ENCODE measurements around the gene PALLD. TPM values are rescaled to one million over a fixed set of nuclear protein-coding genes. Genes with fewer than 3 reads are reported as not detected.

Gene PALLD
- total RNA-seq, 4 donors from 2014 or later = 60.2 to 437 (median 118) TPM

- H3K9me3 ChIP-seq = no peaks in the 10 kb centered on the region
- DNase-seq = no peak
- H3K4me1 ChIP-seq = no peaks in the 10 kb centered on the region
- intact Hi-C loops (cut with DNase I) = no loop called here
- H3K36me3 ChIP-seq = no peaks in the 10 kb centered on the region
- peak overlapping the region in 3 of 4 donors; percentile 19 to 62 (median 47) for H3K27ac ChIP-seq
- H3K27me3 ChIP-seq = no peaks in the 10 kb centered on the region
- H3K4me3 ChIP-seq = no peak overlapping the region
- WGBS, 2 donors = 39 to 55% methylated on average over 12 of the region's 12 CpGs
- TF ChIP-seq POLR2A (IDR thresholded peaks at IDR 0.05) = no peak
- TF ChIP-seq, protein P1, sequence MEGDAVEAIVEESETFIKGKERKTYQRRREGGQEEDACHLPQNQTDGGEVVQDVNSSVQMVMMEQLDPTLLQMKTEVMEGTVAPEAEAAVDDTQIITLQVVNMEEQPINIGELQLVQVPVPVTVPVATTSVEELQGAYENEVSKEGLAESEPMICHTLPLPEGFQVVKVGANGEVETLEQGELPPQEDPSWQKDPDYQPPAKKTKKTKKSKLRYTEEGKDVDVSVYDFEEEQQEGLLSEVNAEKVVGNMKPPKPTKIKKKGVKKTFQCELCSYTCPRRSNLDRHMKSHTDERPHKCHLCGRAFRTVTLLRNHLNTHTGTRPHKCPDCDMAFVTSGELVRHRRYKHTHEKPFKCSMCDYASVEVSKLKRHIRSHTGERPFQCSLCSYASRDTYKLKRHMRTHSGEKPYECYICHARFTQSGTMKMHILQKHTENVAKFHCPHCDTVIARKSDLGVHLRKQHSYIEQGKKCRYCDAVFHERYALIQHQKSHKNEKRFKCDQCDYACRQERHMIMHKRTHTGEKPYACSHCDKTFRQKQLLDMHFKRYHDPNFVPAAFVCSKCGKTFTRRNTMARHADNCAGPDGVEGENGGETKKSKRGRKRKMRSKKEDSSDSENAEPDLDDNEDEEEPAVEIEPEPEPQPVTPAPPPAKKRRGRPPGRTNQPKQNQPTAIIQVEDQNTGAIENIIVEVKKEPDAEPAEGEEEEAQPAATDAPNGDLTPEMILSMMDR (IDR thresholded peaks at IDR 0.05) = no peak
Observed at GRCh38 chr4:168751263-168752225, 254.7 kb downstream of the PALLD start.

DNA sequence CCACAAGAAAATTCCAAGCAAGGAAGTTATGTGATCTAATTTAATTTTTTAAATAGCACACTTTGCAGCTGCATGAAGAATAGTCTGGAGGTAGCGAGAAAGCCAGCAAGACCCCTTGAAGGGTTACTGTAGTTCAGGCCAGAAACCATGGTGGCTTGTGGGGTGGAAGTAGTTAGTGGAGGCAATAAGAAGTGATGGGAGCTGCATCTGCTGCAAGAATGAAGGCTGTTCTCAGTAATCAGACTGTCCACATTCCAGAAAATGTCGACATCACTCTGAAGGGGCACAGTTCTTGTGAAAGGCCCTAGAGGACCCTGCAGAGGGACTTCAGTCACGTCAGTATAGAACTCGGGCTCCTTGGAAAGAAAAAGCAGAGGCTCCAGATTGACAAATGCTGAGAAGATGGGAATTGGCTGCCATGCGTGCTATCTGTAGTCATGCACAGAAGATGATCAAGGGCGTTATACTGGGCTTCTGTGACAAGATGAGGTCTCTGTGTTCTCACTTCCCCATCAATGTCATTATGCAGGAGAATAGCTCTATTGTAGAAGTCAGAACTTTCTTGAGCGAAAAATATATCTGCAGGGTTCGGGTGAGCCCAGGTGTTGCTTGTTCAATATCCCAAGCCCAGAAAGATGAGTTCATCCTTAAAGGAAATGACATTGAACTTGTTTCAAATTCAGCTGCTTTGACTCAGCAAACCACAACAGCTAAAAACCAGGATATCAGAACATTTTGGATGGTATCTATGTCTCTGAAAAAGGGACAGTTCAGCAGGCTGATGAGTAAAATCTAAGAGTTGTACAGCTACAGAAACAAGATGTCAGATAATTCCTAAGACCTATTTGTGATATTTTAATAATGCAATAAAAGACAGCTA is 259.0 kb downstream of the PALLD start:
- Histone ChIP-seq H3K4me1 (peaks cover 0 to 12% (median 0%) of the 10 kb centered on the region in 3 donors), H3K36me3 (no peaks in the 10 kb centered on the region), H3K9me3 (no peaks in the 10 kb centered on the region), H3K27me3 (no peaks in the 10 kb centered on the region), H3K4me3 (no peak overlapping the region), H3K27ac (no peak overlapping the region)
- intact Hi-C loops (cut with DNase I) = no loop called here
- 85 to 89% methylated on average over 8 of the region's 8 CpGs for WGBS, 2 donors
- TF ChIP-seq, protein P1 (IDR thresholded peaks at IDR 0.05) = no peak
- TF ChIP-seq POLR2A (IDR thresholded peaks at IDR 0.05) = no peak
- no peak for DNase-seq

DNA sequence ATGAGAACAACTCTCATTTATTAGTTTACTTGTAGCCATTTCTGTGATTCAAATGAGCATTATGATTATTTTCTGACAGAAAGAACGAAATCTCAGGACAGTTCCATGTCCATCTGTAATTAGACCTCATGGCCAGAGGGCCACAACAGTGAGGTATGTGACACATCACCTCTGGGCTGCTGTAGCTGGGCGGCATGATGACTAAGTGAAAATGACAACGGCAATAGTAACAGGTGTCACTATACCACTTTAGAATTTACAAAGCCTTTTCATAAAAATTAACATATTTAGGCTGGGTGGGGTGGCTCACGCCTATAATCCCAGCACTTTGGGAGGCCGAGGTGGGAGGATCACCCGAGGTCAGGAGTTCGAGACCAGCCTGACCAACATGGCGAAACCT is 260.6 kb downstream of the PALLD start:
- WGBS, 2 donors = 73 to 90% methylated on average over 8 of the region's 8 CpGs
- H3K27ac ChIP-seq = peak overlapping the region in 1 of 4 donors; percentile 57
- no peak overlapping the region for H3K4me3 ChIP-seq
- peaks cover 0 to 12% (median 0%) of the 10 kb centered on the region in 3 donors for H3K4me1 ChIP-seq
- DNase-seq = no peak
- intact Hi-C loops (cut with DNase I) = no loop called here
- no peaks in the 10 kb centered on the region for H3K27me3 ChIP-seq
- TF ChIP-seq, protein P1 (IDR thresholded peaks at IDR 0.05) = no peak
- no peak for TF ChIP-seq POLR2A (IDR thresholded peaks at IDR 0.05)
- no peaks in the 10 kb centered on the region for H3K36me3 ChIP-seq
- no peaks in the 10 kb centered on the region for H3K9me3 ChIP-seq

- H3K27ac ChIP-seq = peak overlapping the region in 1 of 4 donors; percentile 57
- peaks cover 0 to 12% (median 0%) of the 10 kb centered on the region in 3 donors for H3K4me1 ChIP-seq
Observed at GRCh38 chr4:168758351-168758876, 261.6 kb downstream of the PALLD start.

More at GRCh38 chr4:168758351-168758876, 261.6 kb downstream of the PALLD start:
- intact Hi-C loops (cut with DNase I) = no loop called here
- no peak for TF ChIP-seq POLR2A (IDR thresholded peaks at IDR 0.05)
- TF ChIP-seq, protein P1 (IDR thresholded peaks at IDR 0.05) = no peak
- Histone ChIP-seq H3K27me3 (no peaks in the 10 kb centered on the region), H3K4me3 (no peak overlapping the region), H3K9me3 (no peaks in the 10 kb centered on the region), H3K36me3 (no peaks in the 10 kb centered on the region)
- no peak for DNase-seq
- WGBS, 2 donors = 35 to 51% methylated on average over 4 of the region's 4 CpGs

All from esophagus squamous epithelium (tissue), 5 donors.